ENCODE measurements around the gene EZR. TPM values are rescaled to one million over a fixed set of nuclear protein-coding genes. Genes with fewer than 3 reads are reported as not detected.
"Not testable (repeated sequence)": the region's sequence is repeated elsewhere in the genome, so short reads cannot be mapped to it uniquely, and the experiment has no call there.

Gene EZR
- total RNA-seq, 1 experiment from 2014 or later: 201 TPM

DNA sequence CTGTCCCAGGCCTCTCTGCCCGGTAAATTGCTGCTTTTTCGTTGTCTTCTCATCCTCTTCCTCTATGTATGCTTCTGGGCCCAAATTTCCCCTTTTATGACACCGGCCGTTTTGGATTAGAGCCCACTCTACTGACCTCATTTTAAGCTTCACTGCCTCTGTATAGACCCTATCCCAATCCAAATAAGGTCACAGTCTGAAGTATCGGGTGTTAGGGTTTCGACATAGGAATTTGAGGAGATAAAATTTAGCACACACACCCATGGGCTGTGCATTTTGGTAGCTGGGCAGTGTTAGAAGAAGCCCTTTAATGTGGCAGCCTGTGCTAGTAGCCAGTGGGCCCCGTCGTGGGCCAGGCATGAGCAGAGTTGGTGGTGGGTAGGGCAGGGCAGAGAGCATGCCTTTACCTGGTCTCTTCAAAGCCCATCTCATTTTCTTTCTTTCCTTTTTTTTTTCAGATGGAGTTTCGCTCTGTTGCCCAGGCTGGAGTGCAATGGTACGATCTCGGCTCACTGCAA lies 27.9 kb upstream of the EZR start:
- in situ Hi-C loops (cut with HindIII; ENCODE audit: low pct_unique_long_range_greater_than_20kb, low sequenced_read_pairs): no loop called here
- DNase-seq (ENCODE audit: low read depth): no peak

- in situ Hi-C loops (cut with HindIII; ENCODE audit: low pct_unique_long_range_greater_than_20kb, low sequenced_read_pairs): no loop called here
- no peak for DNase-seq (ENCODE audit: low read depth)
These were observed 24.8 kb upstream of the EZR start for GRCh38 chr6:158843751-158844683.

- in situ Hi-C loops (cut with HindIII; ENCODE audit: low pct_unique_long_range_greater_than_20kb, low sequenced_read_pairs): no loop called here
- DNase-seq (ENCODE audit: low read depth): no peak
These were observed 22.2 kb upstream of the EZR start for GRCh38 chr6:158841358-158841757.

DNA sequence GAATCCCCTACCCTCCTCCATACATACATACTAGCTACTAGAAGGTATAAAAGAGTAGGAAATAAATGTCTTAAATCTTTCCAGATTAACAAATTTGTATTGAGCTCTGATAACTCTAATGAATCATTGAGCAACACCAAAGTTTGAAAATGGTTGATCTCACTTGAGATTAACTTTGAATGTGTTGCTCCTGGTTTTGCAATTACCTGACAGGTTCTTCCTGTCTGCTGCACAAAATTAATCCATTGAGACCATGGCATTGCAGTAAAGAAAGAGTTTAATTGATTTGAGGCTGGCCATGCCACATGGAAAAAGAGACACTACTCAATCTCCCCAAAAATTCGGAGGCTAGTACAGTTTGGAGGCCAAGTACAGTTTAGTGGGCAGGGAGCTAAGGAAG lies 21.3 kb upstream of the EZR start:
- in situ Hi-C loops (cut with HindIII; ENCODE audit: low pct_unique_long_range_greater_than_20kb, low sequenced_read_pairs): no loop called here
- DNase-seq (ENCODE audit: low read depth): no peak

GRCh38 chr6:158839796-158840195 lies 20.6 kb upstream of the EZR start:
- no peak for DNase-seq (ENCODE audit: low read depth)
- in situ Hi-C loops (cut with HindIII; ENCODE audit: low pct_unique_long_range_greater_than_20kb, low sequenced_read_pairs): no loop called here

- in situ Hi-C loops (cut with HindIII; ENCODE audit: low pct_unique_long_range_greater_than_20kb, low sequenced_read_pairs): not testable (repeated sequence)
These were observed 19.6 kb upstream of the EZR start for GRCh38 chr6:158838790-158839189.

GRCh38 chr6:158837684-158838625 lies 18.8 kb upstream of the EZR start:
- DNase-seq (ENCODE audit: low read depth): no peak
- in situ Hi-C loops (cut with HindIII; ENCODE audit: low pct_unique_long_range_greater_than_20kb, low sequenced_read_pairs): no loop called here

More at GRCh38 chr6:158838790-158839189, 19.6 kb upstream of the EZR start:
- not testable (repeated sequence) for DNase-seq (ENCODE audit: low read depth)

DNA sequence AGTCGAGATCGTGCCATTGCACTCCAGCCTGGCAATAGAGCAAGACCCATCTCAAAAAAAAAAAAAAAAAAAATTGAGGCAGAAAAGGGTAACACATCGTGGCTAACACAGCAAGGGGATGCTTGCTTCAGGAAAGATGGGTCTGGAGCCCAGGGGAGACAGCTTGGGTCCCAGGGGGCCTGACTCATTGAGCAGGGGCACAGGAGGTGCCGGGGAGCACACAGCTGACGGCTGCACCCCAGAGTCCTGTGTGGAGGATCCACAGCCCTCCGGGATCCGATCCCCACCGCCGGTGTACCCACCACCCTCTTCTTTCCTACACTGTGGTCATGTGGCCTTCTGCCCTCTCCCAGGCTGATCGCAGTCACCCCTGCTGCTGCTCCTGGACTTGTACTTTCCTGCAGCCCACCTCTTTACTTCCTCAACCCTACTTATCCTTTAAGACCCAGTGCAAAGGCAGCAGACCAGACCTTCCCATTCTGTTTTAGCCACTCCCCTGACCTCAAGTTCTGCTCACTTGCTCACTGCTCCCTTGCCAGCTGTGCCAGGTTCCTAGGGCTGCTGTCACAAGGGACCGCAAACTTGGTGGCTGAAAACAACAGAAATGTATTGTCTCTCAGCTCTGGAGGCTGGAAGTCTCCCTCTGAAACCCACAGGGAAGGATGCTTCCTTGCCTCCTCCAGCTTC lies 17.6 kb upstream of the EZR start:
- in situ Hi-C loops (cut with HindIII; ENCODE audit: low pct_unique_long_range_greater_than_20kb, low sequenced_read_pairs): no loop called here
- no peak for DNase-seq (ENCODE audit: low read depth)

DNA sequence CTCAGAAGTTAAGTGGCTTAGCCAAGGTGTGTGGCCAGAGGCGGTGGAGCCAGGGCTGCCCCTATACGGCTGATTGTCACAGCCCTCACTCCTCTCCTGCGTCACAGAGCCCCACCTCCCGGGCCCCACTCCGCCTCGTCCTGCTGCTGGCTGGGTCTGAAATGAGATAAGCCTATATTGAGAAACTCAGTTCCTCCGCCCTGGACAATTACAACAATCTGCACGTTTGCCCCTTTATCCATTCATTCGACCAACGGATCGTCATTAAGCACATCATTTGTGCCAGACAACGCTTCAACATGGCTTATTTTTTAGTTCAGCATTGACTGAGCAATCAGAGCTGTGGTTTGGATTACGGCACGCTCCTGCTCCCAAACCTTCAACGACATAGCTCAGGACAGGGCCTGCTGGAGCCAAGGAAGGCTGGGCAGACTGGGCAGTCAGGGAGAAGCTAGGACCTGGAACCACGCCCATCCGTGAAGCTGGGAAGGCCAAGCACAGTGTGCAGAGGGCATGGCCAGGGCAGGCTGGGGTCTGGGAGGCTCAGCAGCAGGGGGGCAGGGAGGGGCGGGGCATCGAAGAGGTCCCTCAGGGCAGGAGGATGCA lies 16.6 kb upstream of the EZR start:
- DNase-seq (ENCODE audit: low read depth): no peak
- in situ Hi-C loops (cut with HindIII; ENCODE audit: low pct_unique_long_range_greater_than_20kb, low sequenced_read_pairs): no loop called here

DNA sequence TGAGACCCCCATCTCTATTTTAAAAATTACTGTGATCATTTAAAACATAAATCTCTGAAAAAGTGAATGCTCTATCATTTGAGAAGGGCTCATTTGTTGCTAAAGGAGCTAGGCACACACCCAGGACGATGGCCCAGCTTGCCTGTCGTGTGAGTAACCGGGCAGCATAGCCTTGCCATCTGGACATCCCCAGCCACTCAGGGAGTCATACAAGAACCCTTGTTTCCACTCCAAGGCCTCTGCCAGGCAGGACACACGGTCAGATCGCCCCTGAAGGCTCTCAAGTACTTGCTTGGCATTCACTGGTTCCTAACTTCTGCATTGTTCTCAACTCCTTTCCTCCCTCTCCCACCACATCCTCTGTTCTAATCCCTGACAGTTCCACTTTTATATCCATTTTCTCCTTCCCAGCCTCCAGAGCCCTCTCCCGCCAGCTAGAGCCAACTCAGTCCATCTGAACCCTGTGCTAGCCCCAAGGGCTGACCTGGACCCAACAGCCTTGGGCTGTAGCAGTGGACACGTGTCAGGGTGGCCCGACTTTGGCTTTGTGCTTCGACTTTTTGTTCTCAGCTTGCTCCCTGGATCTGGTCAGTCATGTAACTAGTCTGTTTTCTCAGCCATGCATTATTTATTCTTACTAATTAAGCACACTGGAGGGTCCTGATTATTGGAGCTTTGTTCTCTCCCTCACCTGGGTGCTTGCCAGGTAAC lies 15.7 kb upstream of the EZR start:
- in situ Hi-C loops (cut with HindIII; ENCODE audit: low pct_unique_long_range_greater_than_20kb, low sequenced_read_pairs): no loop called here

DNA sequence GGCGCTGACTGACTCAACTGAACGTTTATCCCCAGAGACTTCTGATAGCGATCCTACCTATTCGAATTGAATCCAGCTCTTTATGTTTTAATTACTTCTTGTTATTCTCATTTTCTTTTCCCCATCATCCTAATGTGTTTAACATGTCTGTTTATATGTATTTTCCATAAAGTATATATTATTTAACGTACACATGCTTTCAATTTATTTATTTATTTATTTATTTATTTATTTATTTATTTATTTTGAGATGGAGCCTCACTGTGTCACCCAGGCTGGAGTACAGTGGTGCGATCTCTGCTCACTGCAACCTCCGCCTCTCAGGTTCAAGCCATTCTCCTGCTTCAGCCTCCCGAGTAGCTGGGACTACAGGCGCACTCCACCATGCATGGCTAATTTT lies 13.6 kb upstream of the EZR start:
- in situ Hi-C loops (cut with HindIII; ENCODE audit: low pct_unique_long_range_greater_than_20kb, low sequenced_read_pairs): not testable (repeated sequence)

More for the DNA sequence above, 15.7 kb upstream of the EZR start:
- no peak for DNase-seq (ENCODE audit: low read depth)

DNA sequence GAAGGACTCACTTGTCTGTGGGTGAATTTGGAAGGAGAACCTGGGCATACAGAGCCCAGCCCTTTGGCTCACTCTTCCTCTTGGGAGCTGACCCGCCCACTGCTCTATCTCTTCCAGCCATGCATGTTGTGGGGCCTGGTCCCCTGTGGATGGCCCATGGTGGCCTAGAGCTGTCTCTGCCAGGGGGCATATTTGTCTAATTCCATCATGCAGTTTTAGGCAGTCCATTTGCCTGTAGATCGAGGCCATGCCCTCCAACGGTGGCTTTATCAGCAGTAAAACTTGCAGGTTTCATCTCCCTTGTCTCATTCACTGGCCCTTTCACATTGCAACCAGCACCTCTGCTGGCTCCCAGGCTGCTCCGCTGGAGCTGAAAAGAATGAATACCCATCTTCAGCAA lies 12.9 kb upstream of the EZR start:
- no peak for DNase-seq (ENCODE audit: low read depth)
- in situ Hi-C loops (cut with HindIII; ENCODE audit: low pct_unique_long_range_greater_than_20kb, low sequenced_read_pairs): no loop called here

More for the DNA sequence above, 13.6 kb upstream of the EZR start:
- not testable (repeated sequence) for DNase-seq (ENCODE audit: low read depth)

DNA sequence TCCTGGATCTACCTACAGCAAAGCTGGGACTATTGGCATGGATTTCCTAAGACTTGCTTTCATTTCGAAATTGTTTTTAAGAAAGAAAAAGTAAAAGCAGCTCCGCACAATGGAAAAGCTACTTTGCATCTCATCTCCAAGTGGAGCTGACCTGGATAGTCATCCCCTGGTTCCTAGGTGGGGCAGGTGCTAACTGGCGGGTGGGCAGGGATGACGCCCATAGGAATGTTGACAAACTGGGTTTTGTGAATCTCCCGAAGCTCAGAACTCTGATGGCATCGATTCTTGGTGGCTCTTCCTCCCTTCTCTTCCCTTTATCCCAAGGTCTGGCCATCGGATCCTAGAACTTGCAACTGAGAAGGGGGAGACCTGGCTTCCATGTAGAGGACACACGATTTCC lies 12.4 kb upstream of the EZR start:
- no peak for DNase-seq (ENCODE audit: low read depth)
- in situ Hi-C loops (cut with HindIII; ENCODE audit: low pct_unique_long_range_greater_than_20kb, low sequenced_read_pairs): no loop called here

DNA sequence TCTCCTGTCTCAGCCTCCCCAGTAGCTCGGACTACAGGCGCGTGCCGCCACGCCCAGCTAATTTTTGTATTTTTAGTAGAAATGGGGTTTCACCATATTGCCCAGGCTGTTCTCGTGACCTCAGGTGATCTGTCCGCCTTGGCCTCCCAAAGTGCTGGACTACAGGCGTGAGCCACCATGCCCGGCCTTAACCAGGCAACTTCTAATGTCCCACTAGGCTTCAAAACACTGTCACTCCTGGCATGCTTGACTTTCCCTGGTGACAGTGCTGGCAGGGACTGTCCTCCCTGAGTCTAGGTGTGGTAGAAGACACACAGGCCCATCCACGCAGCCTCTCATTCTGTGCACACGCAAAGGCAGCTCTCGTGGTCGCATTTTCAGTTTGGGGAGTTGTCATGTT lies 11.6 kb upstream of the EZR start:
- no peak for DNase-seq (ENCODE audit: low read depth)
- in situ Hi-C loops (cut with HindIII; ENCODE audit: low pct_unique_long_range_greater_than_20kb, low sequenced_read_pairs): no loop called here

- no peak for DNase-seq (ENCODE audit: low read depth)
- in situ Hi-C loops (cut with HindIII; ENCODE audit: low pct_unique_long_range_greater_than_20kb, low sequenced_read_pairs): no loop called here
These were observed 9.6 kb upstream of the EZR start for GRCh38 chr6:158828807-158829206.

DNA sequence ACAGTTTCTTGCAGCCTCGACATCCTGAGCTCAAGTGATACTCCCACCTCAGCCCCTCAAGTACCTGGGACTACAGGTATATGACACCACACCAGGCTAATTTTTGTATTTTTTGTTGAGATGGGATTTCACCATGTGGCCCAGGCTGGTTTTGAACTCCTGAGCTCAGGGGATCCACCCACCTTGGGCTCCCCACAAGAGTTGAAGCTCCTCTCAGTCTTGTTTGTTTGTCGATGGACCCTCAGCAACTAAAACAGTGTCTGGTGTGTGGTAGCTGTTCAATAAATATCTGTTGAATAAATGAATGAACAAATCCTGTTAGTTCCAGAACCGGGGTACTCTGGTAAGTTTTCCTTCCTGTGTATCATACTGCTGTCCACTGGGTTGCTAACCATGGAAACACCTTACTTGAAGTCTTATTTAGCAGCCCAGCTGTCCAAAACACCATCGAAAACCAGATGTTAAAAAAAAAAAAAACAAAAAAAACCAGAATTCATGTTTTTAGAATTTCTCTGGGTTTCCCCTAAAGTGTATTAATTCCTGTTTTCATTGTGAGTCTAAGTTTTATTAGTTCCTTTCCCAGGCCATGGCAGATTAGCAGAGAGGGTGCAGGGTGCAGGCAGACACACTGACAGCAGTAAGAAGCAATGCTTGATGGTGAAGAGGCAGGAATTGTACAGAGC lies 7.8 kb upstream of the EZR start:
- no peak for DNase-seq (ENCODE audit: low read depth)
- in situ Hi-C loops (cut with HindIII; ENCODE audit: low pct_unique_long_range_greater_than_20kb, low sequenced_read_pairs): no loop called here

DNA sequence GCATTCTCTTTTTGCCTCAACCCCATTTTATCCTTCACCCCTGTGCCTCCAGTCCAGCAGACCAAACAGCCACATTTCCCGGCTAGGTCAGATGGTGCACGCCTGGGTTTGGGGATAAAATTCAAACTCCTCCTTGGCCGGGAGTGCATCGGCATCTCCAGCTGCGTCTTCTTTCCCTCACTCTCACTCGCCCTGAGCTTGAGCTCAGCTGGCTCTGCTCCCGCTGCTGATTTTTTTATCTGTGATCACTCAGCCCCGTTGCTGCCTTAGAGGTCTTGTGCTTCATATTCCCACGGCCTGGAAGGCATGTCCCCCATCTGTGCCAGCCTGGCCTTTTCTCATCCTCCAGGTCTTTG lies 6.8 kb upstream of the EZR start:
- in situ Hi-C loops (cut with HindIII; ENCODE audit: low pct_unique_long_range_greater_than_20kb, low sequenced_read_pairs): no loop called here

More for the DNA sequence above, 6.8 kb upstream of the EZR start:
- no peak for DNase-seq (ENCODE audit: low read depth)

Data from Caki2 (cell line).